ENCODE results near the gene NUDT3. TPM values are rescaled to one million over a fixed set of nuclear protein-coding genes. Genes with fewer than 3 reads are reported as not detected.

Gene NUDT3
- total RNA-seq, 3 donors from 2014 or later, result 28.7 to 33.8 (median 29.0) TPM

DNA sequence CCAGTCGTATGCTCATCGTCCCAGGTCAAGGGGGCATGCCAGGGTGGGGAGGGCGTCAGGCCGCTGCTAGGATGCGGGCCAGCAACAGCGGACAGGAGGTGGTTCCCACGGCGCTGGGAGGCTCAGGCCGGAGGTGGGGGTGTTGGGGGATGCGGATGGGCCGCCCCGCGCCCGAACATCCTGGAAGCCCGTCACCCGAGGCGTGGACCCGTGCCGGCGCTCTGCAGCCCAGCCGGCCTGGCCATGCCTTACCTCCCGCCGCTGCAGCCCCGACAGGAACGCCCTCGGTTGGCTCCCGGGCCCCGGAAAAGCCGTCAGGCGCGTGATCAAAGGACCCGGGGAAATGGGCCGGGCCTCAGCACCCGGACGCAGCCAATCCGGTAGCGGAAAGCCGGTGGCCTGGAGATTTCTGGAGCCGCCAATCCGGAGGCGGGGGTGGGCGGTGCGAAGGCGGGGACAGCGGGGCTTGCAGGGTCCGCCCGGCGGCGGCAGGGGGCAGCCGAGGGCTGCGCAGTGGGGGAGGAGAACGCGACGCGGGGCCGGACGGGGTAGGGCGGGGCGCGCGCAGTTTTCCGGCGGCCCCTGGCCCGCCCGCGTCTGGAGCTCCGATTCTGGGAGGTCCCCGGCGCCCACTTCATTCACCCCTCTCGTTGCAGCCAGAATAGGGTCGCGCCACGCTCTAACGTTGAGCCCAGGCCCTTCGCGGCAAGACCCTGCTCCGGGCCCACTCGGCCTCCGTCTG, 143.6 kb downstream of the NUDT3 start, which contains the start of gene SMIM29:
Gene SMIM29 (minus strand): TSS at position 280 of the 742 bp plus-strand sequence. CDS start 1,215 bp downstream, outside the sequence.
- intact Hi-C loops (cut with DNase I; ENCODE audit: low total_unique reads), result no loop called here
- no peaks in the 10 kb centered on the region for H3K36me3 ChIP-seq
- no peaks in the 10 kb centered on the region for H3K27me3 ChIP-seq
- peaks cover 5 to 15% of the 10 kb centered on the region in 2 donors for H3K4me1 ChIP-seq
- H3K9me3 ChIP-seq, result no peaks in the 10 kb centered on the region
- DNase-seq (ENCODE audit: low spot score in 2 of 2), result peak; percentile 94 to 98
- peak; percentile 18 to 79 (median 27) for TF ChIP-seq POLR2AphosphoS5 (IDR thresholded peaks at IDR 0.05)
- TF ChIP-seq, protein P1, sequence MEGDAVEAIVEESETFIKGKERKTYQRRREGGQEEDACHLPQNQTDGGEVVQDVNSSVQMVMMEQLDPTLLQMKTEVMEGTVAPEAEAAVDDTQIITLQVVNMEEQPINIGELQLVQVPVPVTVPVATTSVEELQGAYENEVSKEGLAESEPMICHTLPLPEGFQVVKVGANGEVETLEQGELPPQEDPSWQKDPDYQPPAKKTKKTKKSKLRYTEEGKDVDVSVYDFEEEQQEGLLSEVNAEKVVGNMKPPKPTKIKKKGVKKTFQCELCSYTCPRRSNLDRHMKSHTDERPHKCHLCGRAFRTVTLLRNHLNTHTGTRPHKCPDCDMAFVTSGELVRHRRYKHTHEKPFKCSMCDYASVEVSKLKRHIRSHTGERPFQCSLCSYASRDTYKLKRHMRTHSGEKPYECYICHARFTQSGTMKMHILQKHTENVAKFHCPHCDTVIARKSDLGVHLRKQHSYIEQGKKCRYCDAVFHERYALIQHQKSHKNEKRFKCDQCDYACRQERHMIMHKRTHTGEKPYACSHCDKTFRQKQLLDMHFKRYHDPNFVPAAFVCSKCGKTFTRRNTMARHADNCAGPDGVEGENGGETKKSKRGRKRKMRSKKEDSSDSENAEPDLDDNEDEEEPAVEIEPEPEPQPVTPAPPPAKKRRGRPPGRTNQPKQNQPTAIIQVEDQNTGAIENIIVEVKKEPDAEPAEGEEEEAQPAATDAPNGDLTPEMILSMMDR (IDR thresholded peaks at IDR 0.05), result peak; percentile 88 to 95 (median 89)
- peak; percentile 20 for TF ChIP-seq POLR2A (IDR thresholded peaks at IDR 0.05)
- peak within 1 kb of the TSS; percentile 71 to 83 (median 71) for H3K4me3 ChIP-seq
- peak within 1 kb of the TSS; percentile 90 to 92 for H3K27ac ChIP-seq

DNA sequence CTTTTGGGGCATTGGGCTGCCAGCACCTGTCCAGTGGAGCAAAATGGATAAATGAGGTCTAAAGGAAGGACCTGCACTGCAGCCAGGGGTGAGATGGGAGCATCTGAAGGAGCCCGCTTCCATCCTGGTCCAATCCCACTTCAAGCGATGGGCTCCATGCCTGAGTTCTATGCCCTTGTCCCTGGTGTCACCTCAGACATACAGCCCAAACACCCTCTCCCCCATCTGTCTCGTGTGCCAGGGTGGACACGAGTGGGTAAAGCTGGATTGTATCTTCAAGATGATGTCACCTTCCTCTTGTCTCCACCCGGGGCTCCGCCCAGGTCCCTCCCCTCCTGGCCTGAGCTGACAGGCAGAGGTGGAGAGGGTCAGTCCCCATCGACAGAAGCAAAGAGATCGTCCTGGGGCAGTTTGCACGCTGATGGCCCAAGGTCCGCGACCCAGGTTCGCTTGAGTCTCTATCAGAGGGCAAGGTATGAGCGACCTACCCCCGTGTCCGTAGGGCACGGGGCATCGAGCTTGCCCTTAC, 144.2 kb downstream of the NUDT3 start:
- Histone ChIP-seq H3K4me3 (peak overlapping the region; percentile 71 to 83 (median 71)), H3K27ac (peak overlapping the region; percentile 90 to 92), H3K36me3 (no peaks in the 10 kb centered on the region), H3K27me3 (no peaks in the 10 kb centered on the region), H3K9me3 (no peaks in the 10 kb centered on the region), H3K4me1 (peaks cover 5 to 15% of the 10 kb centered on the region in 2 donors)
- TF ChIP-seq, protein P1 (IDR thresholded peaks at IDR 0.05), result no peak
- peak in 1 of 3 donors; percentile 5 for TF ChIP-seq POLR2AphosphoS5 (IDR thresholded peaks at IDR 0.05)
- intact Hi-C loops (cut with DNase I; ENCODE audit: low total_unique reads), result no loop called here
- peak in 1 of 2 donors; percentile 76 for DNase-seq (ENCODE audit: low spot score in 2 of 2)

DNA sequence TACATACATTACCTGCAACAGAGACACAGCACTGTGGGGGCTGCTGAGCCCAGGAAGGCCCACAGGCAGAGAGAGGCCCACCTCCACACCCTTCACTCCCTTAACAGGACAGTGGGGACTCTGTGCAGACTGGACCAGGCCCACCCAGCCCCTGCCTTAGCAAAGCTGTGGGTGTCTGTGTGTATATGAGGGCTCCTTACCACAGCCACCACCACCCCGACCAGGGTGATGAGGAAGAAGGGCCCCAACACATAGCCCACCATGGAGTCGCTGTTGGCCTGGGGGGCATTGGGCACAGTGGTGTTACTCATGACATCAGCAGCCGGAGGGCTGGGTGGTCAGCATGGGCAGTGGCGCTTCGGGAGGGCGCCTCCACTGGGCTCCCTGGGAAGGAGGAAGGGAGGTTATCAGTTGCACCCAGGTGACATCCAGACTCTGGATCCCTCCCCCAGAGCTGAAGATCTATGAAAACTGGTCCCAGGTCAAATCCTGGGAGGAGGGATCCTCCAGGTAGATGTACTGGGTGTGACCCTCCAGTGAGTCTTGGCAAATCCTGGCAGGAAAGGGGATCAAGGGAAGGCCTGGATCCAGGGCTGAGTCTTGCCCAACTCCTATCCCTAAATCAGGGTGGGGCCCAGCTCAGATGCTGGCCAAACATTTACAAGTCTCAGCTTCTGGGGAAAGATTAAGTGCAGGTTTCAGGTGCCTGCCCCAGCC, 144.8 kb downstream of the NUDT3 start:
- intact Hi-C loops (cut with DNase I; ENCODE audit: low total_unique reads), result no loop called here
- Histone ChIP-seq H3K27me3 (no peaks in the 10 kb centered on the region), H3K36me3 (no peaks in the 10 kb centered on the region), H3K9me3 (no peaks in the 10 kb centered on the region), H3K4me3 (peak overlapping the region in 1 of 3 donors; percentile 71), H3K4me1 (peaks cover 5 to 15% of the 10 kb centered on the region in 2 donors), H3K27ac (peak overlapping the region; percentile 90 to 92)
- TF ChIP-seq, protein P1 (IDR thresholded peaks at IDR 0.05), result no peak
- DNase-seq (ENCODE audit: low spot score in 2 of 2), result no peak

GRCh38 chr6:34246563-34247391, 145.7 kb downstream of the NUDT3 start:
- intact Hi-C loops (cut with DNase I; ENCODE audit: low total_unique reads), result no loop called here
- TF ChIP-seq, protein P1 (IDR thresholded peaks at IDR 0.05), result peak in 1 of 3 donors; percentile 13
- TF ChIP-seq POLR2A (IDR thresholded peaks at IDR 0.05), result no peak
- Histone ChIP-seq H3K27me3 (no peaks in the 10 kb centered on the region), H3K4me1 (peaks cover 5 to 15% of the 10 kb centered on the region in 2 donors), H3K9me3 (no peaks in the 10 kb centered on the region), H3K36me3 (no peaks in the 10 kb centered on the region), H3K4me3 (no peak overlapping the region), H3K27ac (no peak overlapping the region)
- no peak for DNase-seq (ENCODE audit: low spot score in 2 of 2)

Measured in breast epithelium (tissue), 4 donors.